GM21423 (cell line): ENCODE results near the gene SCG3.

Experiments
- ATAC-seq: cut with Tn5 transposase; IDR thresholded peaks from one replicate; pipeline ENCODE4 v1.9.1; 2021; ENCODE audit warnings: mild to moderate bottlenecking, moderate library complexity; ENCODE audit not compliant: unreplicated experiment

Gene SCG3

GRCh38 chr15:51677452-51677851 lies 3.9 kb upstream of the SCG3 start:
- no peak for ATAC-seq

- ATAC-seq = no peak
These were observed 3.2 kb upstream of the SCG3 start for GRCh38 chr15:51678096-51678495.

GRCh38 chr15:51680321-51680720 lies 982 bp upstream of the SCG3 start:
- no peak for ATAC-seq

GRCh38 chr15:51687565-51687964 lies 6.3 kb downstream of the SCG3 start:
- ATAC-seq = no peak

DNA sequence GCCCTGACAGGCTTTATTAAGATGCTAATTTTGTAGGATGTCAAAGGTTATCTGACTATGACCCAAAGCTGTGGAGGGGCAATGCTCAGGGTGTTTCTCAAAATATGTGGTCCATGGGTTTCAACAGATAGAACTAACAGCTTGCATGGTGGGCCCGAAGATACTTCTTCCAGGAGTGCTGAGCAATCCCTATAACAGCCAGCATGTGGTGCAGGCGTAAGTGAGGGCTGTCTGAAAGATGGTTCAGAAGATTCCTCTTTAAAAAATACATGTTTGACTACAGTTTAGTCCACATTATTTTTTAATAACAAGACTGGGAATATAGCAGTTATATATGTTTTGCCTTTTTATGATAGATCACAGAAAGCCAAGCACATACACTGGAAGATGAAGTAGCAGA lies 7.6 kb downstream of the SCG3 start:
- no peak for ATAC-seq

DNA sequence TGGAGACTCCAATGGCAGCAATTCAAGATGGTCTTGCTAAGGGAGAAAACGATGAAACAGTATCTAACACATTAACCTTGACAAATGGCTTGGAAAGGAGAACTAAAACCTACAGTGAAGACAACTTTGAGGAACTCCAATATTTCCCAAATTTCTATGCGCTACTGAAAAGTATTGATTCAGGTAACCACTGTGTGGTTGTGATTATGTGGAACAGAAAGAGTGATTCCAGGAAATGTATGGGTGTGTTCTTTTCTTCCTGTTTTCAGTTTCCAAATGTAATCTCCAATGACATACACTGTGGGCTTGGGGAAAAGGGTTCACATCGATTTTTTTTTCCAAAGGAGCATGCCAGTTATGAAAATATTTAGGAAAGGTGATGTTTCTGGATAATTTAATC lies 10.9 kb downstream of the SCG3 start:
- ATAC-seq = no peak

DNA sequence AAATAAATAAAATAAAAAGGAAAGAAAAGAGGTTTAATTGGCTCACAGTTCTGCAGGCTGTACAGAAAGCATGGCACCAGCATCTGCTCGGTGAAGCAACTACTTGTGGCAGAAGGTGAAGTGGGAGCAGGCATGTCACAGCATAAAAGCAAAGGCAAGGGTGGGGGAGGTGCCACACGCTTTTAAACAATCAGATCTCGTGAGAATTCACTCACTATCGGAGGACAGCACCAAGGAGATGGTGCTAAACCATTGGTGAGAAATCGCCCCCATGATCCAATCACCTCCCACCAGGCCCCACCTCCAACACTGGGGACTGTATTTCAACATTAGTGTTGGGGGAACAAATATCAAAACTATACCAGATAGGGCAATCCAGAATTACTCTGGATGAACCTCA lies 15.3 kb downstream of the SCG3 start:
- ATAC-seq = no peak

DNA sequence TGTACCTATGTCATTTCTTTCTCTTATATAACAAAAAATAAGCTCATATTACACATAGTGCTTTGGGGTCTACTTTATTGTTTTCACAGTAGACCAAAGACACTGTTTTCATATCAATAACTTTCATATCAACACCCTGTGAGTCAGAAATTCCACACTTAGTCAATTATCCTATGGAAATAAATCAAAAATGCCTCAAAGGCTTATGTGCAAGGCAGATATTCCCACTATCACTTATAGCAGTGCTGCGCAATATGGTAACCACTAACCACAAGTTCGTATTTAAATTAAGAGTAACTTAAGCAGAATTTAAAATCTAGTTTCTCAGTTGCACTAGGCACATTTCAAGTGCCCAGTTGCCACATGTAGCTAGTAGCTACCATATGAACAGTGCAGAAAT lies 15.9 kb downstream of the SCG3 start:
- no peak for ATAC-seq

- ATAC-seq = no peak
These were observed 18.1 kb downstream of the SCG3 start for GRCh38 chr15:51699373-51699772.

DNA sequence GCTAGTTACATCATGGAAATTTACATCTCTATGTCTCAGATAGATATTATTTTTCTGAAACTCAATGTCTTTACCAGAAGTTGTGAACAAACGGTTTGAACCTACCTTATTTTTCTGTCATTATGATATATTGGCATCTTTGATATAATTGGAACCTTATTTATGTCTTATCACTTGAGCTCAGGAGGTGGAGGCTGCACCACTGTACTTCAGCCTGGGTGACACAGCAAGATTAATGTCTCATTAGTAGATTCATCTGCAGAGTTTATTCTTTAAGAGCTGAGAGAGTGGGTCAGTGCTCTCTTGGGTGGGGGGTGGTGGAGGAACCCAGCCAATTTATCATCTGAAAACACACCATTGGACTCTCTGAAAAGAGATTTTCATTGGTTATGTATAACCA lies 21.4 kb downstream of the SCG3 start:
- no peak for ATAC-seq

DNA sequence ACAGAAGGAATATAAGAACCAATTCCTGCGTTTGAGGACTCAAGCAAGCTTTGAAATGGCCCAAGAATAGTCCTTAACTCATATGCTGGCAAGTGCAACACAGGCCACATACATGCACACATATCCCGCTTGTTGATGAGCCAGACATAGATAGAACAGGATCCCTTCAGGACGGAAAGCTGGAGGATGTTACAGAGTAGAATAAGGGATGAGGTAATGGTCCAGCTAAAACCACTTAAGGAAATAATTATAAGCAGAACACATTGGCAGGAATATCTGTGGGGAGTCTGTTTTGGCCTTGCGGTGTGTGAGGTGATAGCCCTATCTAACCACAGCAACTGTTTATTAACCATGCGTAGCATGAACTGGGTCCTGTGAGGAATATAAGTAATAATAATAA lies 25.0 kb downstream of the SCG3 start:
- no peak for ATAC-seq

DNA sequence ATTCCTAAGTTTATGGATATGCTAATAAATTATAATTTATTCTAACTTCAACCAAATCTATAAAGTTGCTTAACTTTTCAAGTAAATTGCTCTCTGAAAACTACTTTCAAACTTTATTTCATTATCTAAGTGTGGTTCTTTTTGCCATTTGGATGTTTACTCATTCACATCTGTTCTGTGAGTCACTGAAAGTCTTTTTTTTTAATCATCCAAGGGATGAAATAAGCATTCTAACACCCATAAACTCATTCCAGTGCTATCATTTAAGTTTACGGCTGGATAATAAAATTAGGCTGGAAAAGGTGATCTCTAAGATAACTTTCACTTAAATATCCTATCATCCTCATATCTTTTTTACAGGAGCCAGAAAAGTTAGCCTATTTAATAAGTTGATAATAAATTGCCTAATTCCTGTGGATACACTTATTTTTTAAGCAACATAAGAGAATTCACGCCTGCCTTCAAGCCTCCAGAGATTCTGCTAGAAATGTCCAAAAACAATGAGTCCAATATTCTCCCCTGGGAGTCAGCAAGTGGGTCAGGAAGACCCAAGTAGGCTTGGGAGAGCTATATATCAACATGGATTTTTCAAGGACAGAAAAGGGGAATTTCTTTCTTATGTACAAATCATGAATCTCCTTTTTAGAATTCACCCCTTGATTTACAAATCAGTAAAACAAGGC lies 25.8 kb downstream of the SCG3 start:
- ATAC-seq = no peak

DNA sequence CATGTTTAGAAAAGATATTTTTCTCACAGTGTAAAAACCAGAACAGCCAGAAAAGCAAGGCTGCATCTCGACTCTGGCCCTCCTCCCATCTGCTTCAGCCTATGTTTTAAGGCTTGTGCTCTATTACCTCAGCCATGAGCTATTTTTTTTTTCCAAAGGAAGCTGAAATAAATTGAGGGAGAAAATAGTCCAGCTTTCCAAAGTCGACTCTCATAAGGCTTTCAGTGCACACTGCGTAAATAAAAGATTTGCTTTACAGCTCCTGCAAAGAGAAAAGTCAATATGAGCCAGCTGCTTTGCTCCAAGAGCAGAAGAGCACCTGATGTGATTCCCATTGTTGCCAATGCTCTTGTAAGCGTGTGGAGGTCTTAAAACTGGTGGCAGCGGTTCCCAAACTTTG lies 26.7 kb downstream of the SCG3 start:
- no peak for ATAC-seq

DNA sequence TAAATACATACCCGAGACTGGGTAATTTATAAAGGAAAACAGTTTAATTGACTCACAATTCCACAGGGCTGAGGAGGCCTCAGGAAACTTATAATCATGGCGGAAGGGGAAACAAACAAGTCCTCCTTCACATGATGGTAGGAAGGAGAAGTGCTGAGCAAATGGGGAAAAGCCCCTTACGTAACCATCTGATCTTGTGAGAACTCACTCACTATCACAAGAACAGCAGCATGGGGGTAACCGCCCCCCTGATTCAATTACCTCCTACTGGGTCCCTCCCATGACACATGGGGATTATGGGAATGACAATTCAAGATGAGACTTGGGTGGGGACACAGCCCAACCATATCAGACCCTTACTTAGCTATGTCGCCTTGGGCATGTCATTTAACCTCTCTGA lies 27.7 kb downstream of the SCG3 start:
- ATAC-seq = no peak

DNA sequence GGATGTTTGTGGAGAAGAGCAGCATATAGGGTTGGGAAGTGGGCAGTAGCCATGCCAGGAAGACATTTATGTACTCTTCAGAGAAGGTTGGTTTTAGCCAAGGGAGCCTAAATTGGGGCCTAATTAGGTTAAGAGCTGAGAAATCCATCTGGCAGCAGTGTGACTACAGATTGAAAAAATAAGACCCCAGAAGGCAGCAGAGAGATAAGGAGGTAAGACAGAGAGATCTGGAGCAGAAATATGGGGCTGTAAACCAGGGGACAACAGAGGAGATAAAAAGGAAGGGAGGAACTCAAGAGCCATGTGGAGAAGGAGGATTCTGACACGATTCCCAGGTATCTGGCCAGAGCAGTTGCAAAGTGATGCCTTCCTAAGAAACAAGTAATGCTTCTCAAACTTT lies 32.9 kb downstream of the SCG3 start:
- ATAC-seq = no peak

DNA sequence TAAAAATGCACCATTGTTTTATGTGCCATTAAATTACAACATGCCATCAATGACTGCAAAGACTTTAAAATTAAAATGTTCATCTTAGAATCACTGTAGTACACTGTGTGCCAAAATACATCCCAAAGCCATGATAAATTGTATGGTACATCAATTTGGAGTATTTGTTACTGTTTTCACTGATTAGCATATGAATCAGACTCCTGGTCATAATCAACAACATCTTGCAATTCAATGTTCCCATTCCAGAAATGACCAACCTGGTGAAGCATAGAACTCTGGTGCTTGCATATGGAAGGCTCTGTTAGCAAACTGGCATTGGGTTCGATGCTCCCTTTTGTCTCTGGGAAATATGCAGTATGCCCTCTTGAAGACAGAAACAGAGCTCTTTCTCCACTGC lies 33.6 kb downstream of the SCG3 start:
- ATAC-seq = no peak

DNA sequence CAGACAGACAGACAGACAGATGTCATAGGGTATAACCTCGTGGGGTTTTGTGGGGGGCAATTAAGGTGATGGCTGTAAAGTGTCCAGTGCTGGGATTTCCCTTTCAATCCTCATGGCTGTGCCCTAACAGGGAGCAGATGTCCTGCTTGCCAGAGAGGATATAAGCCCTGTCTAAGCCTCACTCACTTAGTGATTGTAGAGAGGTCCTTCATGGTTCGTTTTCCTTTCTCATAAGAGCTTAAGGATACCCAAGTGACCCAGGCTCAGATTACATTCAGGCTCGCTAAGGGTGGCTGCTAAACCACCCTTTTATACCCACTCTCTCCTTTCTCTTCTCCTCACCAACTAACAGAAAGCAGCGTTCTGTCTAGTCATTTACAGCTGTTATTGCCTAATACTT lies 36.9 kb downstream of the SCG3 start:
- ATAC-seq = no peak

DNA sequence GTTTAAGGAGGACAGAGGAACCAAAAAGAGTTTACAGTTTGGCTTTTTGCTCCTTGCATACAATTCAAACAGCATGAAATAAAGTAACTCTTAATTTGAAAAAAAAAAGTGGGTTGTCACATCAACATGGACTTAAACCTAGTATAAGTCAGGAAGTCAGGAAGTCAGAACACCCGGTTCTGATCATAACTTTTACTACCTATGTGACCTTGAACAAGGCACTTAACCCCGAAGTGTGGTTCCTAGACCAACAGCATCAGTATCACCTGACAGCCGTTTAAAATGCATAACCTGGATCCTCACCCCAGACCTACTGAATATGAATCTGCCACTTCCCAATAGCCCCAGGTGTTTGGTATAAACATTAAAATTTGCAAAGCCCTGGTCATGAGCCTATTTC lies 37.4 kb downstream of the SCG3 start:
- ATAC-seq = no peak

DNA sequence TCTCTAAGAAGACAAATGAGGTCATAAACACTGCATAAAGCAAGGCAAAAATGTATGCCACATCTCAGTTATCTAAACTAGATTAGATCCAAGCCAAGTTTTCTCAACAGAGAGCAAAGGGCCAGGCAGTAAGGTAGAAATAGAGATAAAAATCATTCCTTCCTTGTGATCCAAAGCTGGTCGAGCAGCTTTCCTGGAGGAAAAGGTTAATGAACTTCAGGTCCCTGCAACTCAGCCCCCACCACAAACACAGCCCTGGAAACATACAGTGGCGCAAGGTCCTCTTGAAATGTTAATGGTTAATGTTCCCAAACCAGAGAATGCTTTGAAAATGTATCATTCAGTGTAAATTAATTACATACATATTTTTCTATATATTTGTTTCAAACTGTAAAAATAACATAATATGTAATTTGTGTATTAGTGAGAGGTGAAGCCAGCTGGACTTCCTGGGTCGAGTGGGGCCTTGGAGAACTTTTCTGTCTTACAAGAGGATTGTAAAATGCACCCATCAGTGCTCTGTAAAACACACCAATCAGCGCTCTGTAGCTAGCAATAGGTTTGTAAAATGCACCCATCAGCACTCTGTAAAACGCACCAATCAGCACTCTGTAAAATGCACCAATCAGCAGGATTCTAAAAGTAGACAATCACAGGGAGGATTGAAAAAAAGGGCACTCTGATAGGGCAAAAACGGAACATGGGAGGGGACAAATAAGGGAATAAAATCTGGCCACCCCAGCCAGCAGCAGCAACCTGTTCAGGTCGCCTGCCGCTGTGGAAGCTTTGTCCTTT lies 39.1 kb downstream of the SCG3 start:
- ATAC-seq = no peak

- ATAC-seq = no peak
These were observed 40.1 kb downstream of the SCG3 start for GRCh38 chr15:51721199-51721960.

DNA sequence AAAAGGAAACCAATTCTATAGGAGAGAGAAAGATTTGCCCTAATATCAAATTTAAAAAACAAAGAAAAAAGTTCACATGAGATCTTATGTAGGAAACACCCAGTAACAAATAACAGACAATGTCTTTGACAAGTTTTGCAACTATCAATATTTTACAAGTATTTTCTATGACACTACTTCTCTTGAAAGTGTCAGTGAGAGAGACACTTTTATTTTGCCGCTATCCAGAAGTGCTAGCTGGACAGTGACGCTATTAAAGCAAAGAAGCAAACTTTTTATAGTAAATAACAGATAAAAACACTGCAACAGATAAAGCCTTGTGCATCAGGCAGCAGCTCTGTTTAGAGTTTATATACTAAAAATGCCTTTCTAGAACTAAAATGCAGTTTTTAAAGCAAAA lies 42.9 kb downstream of the SCG3 start:
- ATAC-seq = no peak

DNA sequence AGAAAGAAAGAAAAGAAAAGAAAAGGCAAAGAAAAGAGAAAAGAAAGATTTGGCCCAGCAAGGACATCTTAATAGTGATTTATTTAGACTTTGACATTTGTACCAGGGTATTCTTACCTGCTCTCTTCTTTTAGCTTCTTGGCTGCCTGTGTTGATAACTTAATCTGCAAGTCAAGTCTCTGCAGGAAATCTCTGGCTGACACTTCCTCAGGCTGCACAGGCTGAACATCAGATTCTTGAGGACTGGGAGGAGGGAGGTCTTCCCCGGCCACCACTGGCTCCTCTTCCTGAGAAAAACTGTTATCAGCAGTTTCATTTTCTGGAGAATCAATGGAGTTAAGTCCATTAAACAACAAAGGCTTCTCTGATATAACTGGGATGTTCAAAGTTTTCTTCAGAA lies 43.4 kb downstream of the SCG3 start:
- ATAC-seq = no peak
